LNCaP clone FGC (cell line): ENCODE results near the gene TRAF3IP1.
"Not testable (repeated sequence)": the region's sequence is repeated elsewhere in the genome, so short reads cannot be mapped to it uniquely, and the experiment has no call there.

Experiments
- DNase-seq: peaks from one replicate; pipeline ENCODE4 v3.0.0-alpha.2; 2011; ENCODE audit warnings: low read depth
- H3K4me3 ChIP-seq: 2 replicates; pipeline ENCODE4 v1.5.1; 2011; ENCODE audit warnings: mild to moderate bottlenecking, low read depth, low read length, control low read depth
- CTCF ChIP-seq: IDR thresholded peaks from 2 replicates; pipeline ENCODE4 v1.5.1; 2012; ENCODE audit warnings: mild to moderate bottlenecking; ENCODE audit not compliant: control insufficient read depth, insufficient read depth; ENCODE audit errors: extremely low read depth

Gene TRAF3IP1

GRCh38 chr2:238441262-238442114, 121.2 kb downstream of the TRAF3IP1 start:
- H3K4me3 ChIP-seq, result no peak overlapping the region
- TF ChIP-seq CTCF, result no peak
- peak; percentile 26 for DNase-seq

GRCh38 chr2:238442257-238442656, 121.9 kb downstream of the TRAF3IP1 start:
- not testable (repeated sequence) for DNase-seq, H3K4me3 ChIP-seq

GRCh38 chr2:238444242-238444641, 123.9 kb downstream of the TRAF3IP1 start:
- no peak for DNase-seq
- no peak overlapping the region for H3K4me3 ChIP-seq
- TF ChIP-seq CTCF, result no peak

- no peak overlapping the region for H3K4me3 ChIP-seq
- DNase-seq, result no peak
- TF ChIP-seq CTCF, result no peak
Observed at GRCh38 chr2:238445409-238446190, 125.3 kb downstream of the TRAF3IP1 start.

GRCh38 chr2:238446371-238446770, 126.1 kb downstream of the TRAF3IP1 start:
- no peak for TF ChIP-seq CTCF
- no peak for DNase-seq
- H3K4me3 ChIP-seq, result no peak overlapping the region

GRCh38 chr2:238448031-238448955, 128.0 kb downstream of the TRAF3IP1 start:
- no peak for TF ChIP-seq CTCF
- DNase-seq, result no peak
- H3K4me3 ChIP-seq, result no peak overlapping the region
